ENCODE data around the gene F5. TPM values are rescaled to one million over a fixed set of nuclear protein-coding genes. Genes with fewer than 3 reads are reported as not detected.

Gene F5
- polyA plus RNA-seq, 3 donors: 6.5 to 14.5 (median 7.1) TPM

DNA sequence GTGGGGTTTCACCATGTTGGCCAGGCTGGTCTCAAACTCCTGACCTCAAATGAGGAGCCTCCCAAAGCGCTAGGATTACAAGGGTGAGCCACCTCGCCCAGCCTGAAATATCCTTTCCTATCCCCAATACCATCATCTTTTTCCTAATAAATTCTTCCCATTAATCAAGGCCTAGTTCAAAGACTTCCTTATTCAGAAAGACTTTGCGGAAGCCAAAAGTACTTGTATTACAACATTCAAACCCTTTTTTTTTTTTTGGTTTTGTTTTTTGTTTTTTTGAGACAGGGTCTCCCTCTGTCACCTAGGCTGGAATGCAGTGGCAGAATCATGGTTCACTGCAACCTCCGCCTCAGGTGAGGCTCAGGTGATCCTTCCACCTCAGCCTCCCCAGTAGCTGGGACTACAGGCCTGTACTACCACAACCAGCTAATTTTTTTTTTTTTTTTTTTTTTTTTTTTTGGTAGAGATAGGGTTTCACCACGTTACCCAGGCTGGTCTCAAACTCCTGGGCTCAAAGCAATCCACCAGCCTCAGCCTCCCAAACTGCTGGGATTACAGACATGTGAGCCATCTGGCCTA is 108.1 kb downstream of the F5 start:
- Histone ChIP-seq H4K20me1 (ENCODE audit: insufficient read depth, low read length) (no peaks in the 10 kb centered on the region), H3K4me3 (replicated peaks in 1 of 3; ENCODE audit: low read depth in 2 of 3, low read length in 3 of 3) (peak overlapping the region in 1 of 3 experiments; percentile 24), H3K9ac (ENCODE audit: insufficient read depth, low read length, poor library complexity, severe bottlenecking) (no peak overlapping the region), H3K27ac (ENCODE audit: low read depth in 1 of 2, low read length in 2 of 2) (peak overlapping the region; percentile 46 to 67), H2AFZ (ENCODE audit: insufficient read depth, low read depth, low read length, poor library complexity, severe bottlenecking) (no peak overlapping the region), H3K36me3 (replicated peaks in 1 of 2; ENCODE audit: control insufficient read depth in 1 of 2, insufficient read depth in 2 of 2, low read length in 2 of 2) (no peaks in the 10 kb centered on the region), H3K4me1 (ENCODE audit: control insufficient read depth in 1 of 2, insufficient read depth in 2 of 2, low read length in 2 of 2) (peaks cover 8 to 17% of the 10 kb centered on the region in 2 donors), H3K27me3 (ENCODE audit: control insufficient read depth in 2 of 2, insufficient read depth in 2 of 2, low read length in 2 of 2) (no peaks in the 10 kb centered on the region), H3K9me3 (replicated peaks in 1 of 2; ENCODE audit: control insufficient read depth in 1 of 2, insufficient read depth in 1 of 2, low read length in 2 of 2) (no peaks in the 10 kb centered on the region), H3K79me2 (ENCODE audit: insufficient read depth, low read length) (peaks cover 30% of the 10 kb centered on the region), H3K4me2 (replicated peaks; ENCODE audit: extremely low read depth, low read length, poor library complexity, severe bottlenecking) (no peak overlapping the region)
- DNase-seq: peak; percentile 17 to 45 (median 33)
- intact Hi-C loops (cut with micrococcal nuclease): no loop called here
- Mint-ChIP-seq H3K27ac (peak overlapping the region; percentile 24 to 88 (median 74)), H3K36me3 (peaks cover 15 to 21% of the 10 kb centered on the region in 2 donors), H3K9me3 (peaks cover 0 to 2% (median 0%) of the 10 kb centered on the region in 7 donors), H3K4me3 (peak overlapping the region in 1 of 2 donors; percentile 53), H3K4me1 (peaks cover 19% of the 10 kb centered on the region), H3K27me3 (ENCODE audit: low read depth in 3 of 3) (peaks cover 0 to 3% (median 0%) of the 10 kb centered on the region in 3 donors)
- no peak for TF ChIP-seq CTCF (IDR thresholded peaks at IDR 0.05)
- 100% methylated on average over 1 of the region's 5 CpGs for WGBS (ENCODE audit: insufficient coverage)

DNA sequence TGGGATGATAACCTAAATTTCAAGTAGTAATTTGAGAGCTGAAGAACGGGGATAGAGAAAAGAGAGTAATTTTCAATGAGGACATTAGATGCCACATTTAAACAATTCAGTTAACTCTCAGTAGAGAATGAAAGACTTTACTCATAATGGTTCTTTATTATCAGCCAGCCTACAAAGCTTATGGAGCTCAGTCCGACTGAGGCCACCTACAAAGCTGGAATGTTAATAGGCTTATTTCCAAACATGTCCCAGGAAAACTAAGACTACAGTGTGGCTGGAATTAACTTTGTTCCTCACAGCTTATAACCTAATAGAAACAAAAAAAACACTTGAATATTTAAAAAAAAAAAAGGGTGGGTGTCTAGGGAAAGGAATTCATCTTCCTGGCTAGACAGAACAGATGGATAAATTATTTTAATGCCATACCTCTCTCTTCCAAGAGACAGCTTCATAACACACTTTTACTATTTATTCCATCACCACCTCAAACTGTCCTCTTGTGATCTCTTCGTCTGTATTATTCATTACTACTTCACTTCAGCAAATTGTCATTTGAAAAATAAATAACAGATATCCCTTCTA is 110.4 kb downstream of the F5 start:
- Histone ChIP-seq H3K4me3 (replicated peaks in 1 of 3; ENCODE audit: low read depth in 2 of 3, low read length in 3 of 3) (no peak overlapping the region), H4K20me1 (ENCODE audit: insufficient read depth, low read length) (no peaks in the 10 kb centered on the region), H3K27me3 (ENCODE audit: control insufficient read depth in 2 of 2, insufficient read depth in 2 of 2, low read length in 2 of 2) (no peaks in the 10 kb centered on the region), H3K9me3 (replicated peaks in 1 of 2; ENCODE audit: control insufficient read depth in 1 of 2, insufficient read depth in 1 of 2, low read length in 2 of 2) (no peaks in the 10 kb centered on the region), H2AFZ (ENCODE audit: insufficient read depth, low read depth, low read length, poor library complexity, severe bottlenecking) (no peak overlapping the region), H3K9ac (ENCODE audit: insufficient read depth, low read length, poor library complexity, severe bottlenecking) (no peak overlapping the region), H3K79me2 (ENCODE audit: insufficient read depth, low read length) (peaks cover 19% of the 10 kb centered on the region), H3K4me2 (replicated peaks; ENCODE audit: extremely low read depth, low read length, poor library complexity, severe bottlenecking) (no peak overlapping the region), H3K4me1 (ENCODE audit: control insufficient read depth in 1 of 2, insufficient read depth in 2 of 2, low read length in 2 of 2) (peaks cover 10 to 23% of the 10 kb centered on the region in 2 donors), H3K36me3 (replicated peaks in 1 of 2; ENCODE audit: control insufficient read depth in 1 of 2, insufficient read depth in 2 of 2, low read length in 2 of 2) (no peaks in the 10 kb centered on the region), H3K27ac (ENCODE audit: low read depth in 1 of 2, low read length in 2 of 2) (no peak overlapping the region)
- no peak for DNase-seq
- H3K27ac Mint-ChIP-seq: no peak overlapping the region
- no peak overlapping the region for H3K4me3 Mint-ChIP-seq
- intact Hi-C loops (cut with micrococcal nuclease): no loop called here
- H3K36me3 Mint-ChIP-seq: peaks cover 18 to 19% of the 10 kb centered on the region in 2 donors
- no peaks in the 10 kb centered on the region for H3K9me3 Mint-ChIP-seq
- H3K4me1 Mint-ChIP-seq: peaks cover 12% of the 10 kb centered on the region
- no CpG with 5 or more reads among the region's 3 CpGs for WGBS (ENCODE audit: insufficient coverage)
- H3K27me3 Mint-ChIP-seq (ENCODE audit: low read depth in 3 of 3): peaks cover 0 to 3% (median 0%) of the 10 kb centered on the region in 3 donors
- no peak for TF ChIP-seq CTCF (IDR thresholded peaks at IDR 0.05)

All from CD14-positive monocyte (primary cell).